ENCODE results near the gene ZKSCAN5.
"Not testable (repeated sequence)": the region's sequence is repeated elsewhere in the genome, so short reads cannot be mapped to it uniquely, and the experiment has no call there.

ZKSCAN5 gene

DNA sequence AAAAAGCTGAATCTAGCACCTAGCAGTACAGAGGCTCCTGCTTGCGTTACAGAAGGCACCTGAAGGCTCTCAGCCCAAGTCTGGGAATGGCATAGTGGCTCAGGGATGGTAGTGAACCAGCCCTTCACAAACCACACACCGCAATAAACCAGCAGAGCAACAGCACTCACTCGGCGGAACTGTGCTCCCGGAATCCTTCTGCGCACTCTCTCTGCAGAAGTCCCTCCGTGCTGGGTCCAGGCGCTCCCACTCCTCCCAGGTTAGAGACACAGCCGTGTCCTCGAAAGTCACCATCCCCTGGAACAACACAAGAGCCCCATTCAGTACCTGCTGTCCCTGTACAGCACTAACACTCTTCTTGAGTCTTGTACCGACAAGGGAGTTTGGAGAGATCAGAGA, 5.9 kb upstream of the ZKSCAN5 start:
- DNase-seq: no peak

DNA sequence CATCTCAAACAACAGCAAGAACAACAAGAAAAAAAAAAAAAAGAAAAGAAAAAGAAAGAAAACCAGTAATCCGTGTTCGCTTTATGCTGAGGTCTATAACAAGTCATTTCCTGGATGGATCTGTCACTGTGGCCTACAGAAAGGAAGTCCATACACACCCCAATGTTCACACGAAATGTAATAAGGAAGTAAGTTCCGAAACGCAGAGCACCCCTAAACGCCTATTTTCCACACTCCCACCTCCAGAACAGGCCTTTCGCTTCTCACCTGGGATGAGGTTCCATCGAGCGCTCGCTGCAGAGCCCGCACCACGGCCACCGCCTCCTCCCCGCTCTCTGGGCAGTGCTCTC, 5.1 kb upstream of the ZKSCAN5 start:
- DNase-seq: no peak

DNA sequence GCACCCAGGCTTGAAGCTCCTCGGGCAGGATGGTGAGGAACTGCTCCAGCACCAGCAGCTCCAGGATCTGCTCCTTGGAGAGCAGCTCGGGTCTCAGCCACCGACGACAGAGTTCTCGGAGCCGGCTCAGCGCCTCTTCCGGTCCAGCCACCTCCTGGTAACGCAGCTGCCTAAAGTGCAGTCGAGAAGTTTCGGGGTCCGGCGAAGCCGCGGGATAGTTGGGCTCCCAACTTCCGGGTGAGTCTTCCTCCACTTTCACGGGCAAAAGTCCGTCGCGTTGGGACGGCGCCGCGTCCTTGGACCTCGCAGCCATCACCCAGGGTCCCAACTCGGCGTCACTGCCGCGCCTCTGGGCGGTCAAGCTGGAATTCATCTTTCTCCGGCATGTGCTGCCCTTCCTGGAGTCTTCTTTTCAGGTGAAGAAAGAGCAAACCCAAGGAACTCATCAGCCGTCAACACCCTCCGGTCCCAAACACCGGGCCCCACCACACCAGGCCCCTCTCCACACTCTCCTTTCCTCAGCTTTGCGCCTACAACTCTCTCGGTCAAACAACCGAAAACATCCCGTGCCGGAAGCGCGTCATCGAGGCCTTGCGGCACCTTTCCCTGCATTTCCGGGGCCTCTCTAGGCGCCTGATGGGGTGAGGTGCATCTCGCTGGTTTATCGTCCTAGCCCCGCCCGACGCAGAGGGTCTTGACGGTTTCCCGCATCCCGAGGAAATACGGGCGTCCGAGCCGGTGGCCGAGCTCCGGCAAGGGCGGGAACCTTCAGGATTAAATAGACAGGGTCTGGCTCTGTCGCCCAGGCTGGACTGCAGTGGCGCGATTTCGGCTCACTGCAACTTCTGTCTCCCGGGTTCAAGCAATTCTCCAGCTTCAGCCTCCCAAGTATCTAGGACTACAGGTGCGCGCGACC, 4.5 kb upstream of the ZKSCAN5 start, which contains the start of gene ZNF394:
Gene ZNF394, minus strand, starts transcription at position 561 of the 916 bp plus-strand sequence. Its CDS starts 188 bp downstream, at position 373.
- peak; percentile 56 for DNase-seq

DNA sequence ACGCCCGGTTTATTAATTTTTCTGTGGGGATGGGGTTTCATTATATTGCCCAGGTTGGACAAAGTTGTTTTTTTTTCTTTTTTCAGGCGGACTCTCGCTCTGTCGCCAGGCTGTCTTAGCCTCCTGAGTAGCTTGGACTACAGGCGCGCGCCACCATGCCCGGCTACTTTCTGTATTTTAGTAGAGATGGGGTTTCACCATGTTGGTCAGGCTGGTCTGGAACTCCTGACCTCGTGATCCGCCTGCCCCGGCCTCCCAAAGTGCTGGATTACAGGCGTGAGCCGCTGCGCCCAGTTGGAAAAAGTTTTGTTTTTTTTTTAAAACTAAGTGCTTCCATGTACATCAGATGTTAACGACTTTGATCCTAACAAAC, 3.8 kb upstream of the ZKSCAN5 start:
- no peak for DNase-seq

- DNase-seq: not testable (repeated sequence)
Observed at GRCh38 chr7:99501236-99501635, 3.2 kb upstream of the ZKSCAN5 start.

GRCh38 chr7:99504281-99504602, 220 bp upstream of the ZKSCAN5 start:
- DNase-seq: no peak

GRCh38 chr7:99505324-99505662, 831 bp downstream of the ZKSCAN5 start:
- DNase-seq: no peak

GRCh38 chr7:99514050-99514449, 9.6 kb downstream of the ZKSCAN5 start:
- DNase-seq: no peak

- no peak for DNase-seq
Observed at GRCh38 chr7:99521399-99521798, 16.9 kb downstream of the ZKSCAN5 start.

GRCh38 chr7:99525713-99526440, 21.4 kb downstream of the ZKSCAN5 start:
- DNase-seq: no peak

- DNase-seq: no peak
Observed at GRCh38 chr7:99531354-99531765, 26.9 kb downstream of the ZKSCAN5 start.

GRCh38 chr7:99535667-99536066, 31.2 kb downstream of the ZKSCAN5 start:
- no peak for DNase-seq

GRCh38 chr7:99539213-99539811, 34.9 kb downstream of the ZKSCAN5 start:
- DNase-seq: no peak

DNA sequence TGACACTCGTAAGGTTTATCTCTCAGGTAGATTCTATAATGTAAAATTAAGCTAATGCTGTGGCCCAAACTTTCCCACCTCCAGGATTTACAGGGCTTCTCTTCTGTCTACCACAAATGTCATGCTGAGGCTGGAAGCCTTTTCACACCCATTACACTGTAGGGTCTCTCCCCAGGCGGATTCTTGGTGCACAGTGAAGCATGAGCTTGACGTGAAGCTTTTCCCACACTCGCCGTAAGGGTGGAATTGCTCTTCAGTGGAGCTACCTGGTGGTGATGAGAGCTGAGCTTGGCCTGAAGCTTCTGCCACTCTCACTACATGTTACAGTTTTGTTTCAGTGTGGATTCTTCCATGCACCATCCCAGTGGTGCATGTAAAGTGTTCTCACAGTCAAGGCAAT, 36.1 kb downstream of the ZKSCAN5 start:
- no peak for DNase-seq

- no peak for DNase-seq
Observed at GRCh38 chr7:99541212-99541611, 36.8 kb downstream of the ZKSCAN5 start.

- DNase-seq: no peak
Observed at GRCh38 chr7:99543081-99543671, 38.7 kb downstream of the ZKSCAN5 start.

DNA sequence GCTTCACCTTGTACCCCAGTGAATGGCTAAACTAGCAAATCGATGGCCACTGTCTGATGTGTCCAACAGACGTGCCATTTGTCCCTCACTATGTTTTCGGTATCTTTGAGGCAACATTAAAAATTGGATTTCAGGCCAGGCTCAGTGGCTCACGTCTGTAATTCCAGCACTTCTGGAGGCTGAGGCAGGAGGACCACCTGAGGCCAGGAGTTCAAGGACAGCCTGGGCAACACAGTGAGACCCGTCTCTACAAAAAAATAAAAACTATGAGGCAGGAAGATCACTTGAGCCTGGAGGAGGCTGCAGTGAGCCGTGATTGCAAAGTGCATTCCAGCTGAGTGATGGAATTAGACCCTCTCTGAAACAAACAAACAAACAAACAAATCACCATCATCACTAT, 39.5 kb downstream of the ZKSCAN5 start:
- no peak for DNase-seq

- DNase-seq: not testable (repeated sequence)
Observed at GRCh38 chr7:99545308-99545707, 40.8 kb downstream of the ZKSCAN5 start.

- DNase-seq: not testable (repeated sequence)
Observed at GRCh38 chr7:99549545-99549944, 45.1 kb downstream of the ZKSCAN5 start.

- DNase-seq: no peak
Observed at GRCh38 chr7:99551334-99551733, 46.9 kb downstream of the ZKSCAN5 start.

DNA sequence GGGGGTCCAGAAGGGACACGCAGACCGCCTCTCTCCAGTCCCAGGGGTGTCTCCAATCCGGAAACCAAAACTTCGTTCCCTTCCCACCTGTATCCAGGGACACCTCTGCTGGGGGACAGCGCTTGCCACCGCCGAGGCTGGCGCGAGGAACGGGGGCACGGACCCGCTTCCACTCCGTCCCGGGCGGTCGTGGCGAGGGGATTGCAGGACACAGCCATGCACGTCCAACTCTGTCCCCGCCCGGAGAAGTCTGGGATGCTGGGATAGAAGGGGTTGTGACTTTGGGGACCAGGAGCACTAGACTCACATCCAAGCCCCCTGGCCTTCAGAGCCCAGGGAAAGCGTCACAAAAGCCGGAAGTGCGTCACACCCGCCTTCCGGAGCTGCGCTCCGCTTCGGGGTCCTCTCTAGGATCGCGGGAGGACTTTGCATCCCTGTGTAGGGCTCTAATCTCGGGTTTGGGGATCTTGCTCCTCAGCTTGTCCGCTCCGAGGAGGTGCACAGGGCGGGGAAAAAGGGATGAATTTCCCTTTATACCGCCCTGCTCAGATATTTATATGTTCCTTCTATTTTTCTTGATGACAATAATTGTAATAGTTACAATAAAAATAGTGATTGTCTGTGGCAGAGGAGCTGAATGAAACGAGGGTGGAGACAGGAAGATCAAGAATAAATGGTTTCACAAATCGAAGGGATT, 47.5 kb downstream of the ZKSCAN5 start, which contains the start of gene FAM200A:
Gene FAM200A, minus strand, starts transcription at position 348 of the 697 bp plus-strand sequence. CDS start 3,707 bp downstream, outside the sequence.
- peak; percentile 46 for DNase-seq

DNA sequence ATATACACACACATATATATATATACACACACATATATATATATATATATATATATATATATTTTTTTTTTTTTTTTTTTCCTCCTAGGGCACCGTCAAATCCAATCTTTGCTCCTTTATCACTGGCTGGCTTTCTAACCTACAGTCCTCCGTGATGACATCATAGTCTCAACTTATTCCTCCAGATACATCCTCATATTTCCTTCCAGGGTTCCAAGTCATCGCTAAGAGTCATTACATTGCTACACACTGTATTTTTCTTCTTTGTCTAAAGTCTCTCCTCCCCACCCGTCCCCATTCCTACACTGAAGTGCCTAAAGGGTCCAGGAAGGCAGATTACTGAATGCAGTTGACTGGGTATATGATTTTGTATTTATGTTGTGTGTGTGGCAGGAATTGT, 48.6 kb downstream of the ZKSCAN5 start:
- no peak for DNase-seq

DNA sequence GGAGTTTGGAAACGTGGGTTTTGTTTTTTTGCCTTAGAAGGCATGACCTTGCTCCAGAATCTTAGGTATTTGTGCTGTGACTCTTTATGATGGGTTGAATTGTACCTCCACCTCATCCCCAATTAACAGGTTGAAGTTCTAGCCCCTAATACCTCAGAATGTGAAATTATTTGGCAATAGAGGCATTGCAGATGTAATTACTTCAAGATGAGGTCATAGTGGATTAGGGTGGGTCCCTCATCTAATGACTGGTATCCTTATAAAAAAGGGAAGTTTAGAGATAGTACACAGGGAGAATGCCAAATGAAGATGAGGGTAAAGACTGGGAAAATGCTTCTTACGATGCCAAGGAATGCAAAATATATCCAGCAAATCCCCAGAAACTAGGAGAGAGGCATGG, 50.5 kb downstream of the ZKSCAN5 start:
- no peak for DNase-seq
